ENCODE results near the gene ARAP3. TPM values are rescaled to one million over a fixed set of nuclear protein-coding genes. Genes with fewer than 3 reads are reported as not detected.

ARAP3 gene
- total RNA-seq, 2 donors from 2014 or later, result 1.3 to 3.2 TPM

DNA sequence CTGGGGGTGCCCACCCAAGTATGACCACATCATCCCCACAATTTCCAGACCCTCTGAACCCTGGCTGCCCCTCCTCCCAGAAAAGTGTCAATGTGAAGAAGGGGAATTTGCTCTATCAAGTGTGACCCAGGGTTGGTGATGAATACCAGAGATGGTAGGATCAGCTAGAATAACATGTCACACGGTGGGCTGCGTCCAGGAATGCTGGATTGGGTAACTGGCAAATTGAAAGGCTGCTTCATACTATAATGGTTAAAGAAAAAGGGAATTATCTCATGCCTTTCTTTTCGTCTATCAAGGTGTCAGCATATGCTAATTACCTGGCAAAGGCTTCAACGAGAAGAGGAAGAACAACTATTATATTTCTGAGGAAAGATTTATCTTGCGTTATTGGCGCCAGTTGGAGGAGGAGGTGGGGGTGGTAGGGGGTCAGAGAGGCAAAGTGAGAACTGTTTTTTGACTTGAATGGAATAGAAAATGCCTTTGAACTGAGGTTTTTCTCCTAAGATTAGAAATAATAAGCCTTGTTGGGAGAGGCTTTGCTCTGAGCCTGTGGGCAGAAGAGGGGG, 27.8 kb upstream of the ARAP3 start:
- Mint-ChIP-seq H3K27me3 (peaks cover 29% of the 10 kb centered on the region), H3K4me3 (no peak overlapping the region), H3K27ac (no peak overlapping the region), H3K36me3 (ENCODE audit: low read depth) (no peaks in the 10 kb centered on the region), H3K4me1 (peaks cover 3% of the 10 kb centered on the region)
- DNase-seq (no peak), ATAC-seq (no peak)
- no peaks in the 10 kb centered on the region for H3K9me3 ChIP-seq (ENCODE audit: control insufficient read depth, low read length, poor library complexity, severe bottlenecking)

DNA sequence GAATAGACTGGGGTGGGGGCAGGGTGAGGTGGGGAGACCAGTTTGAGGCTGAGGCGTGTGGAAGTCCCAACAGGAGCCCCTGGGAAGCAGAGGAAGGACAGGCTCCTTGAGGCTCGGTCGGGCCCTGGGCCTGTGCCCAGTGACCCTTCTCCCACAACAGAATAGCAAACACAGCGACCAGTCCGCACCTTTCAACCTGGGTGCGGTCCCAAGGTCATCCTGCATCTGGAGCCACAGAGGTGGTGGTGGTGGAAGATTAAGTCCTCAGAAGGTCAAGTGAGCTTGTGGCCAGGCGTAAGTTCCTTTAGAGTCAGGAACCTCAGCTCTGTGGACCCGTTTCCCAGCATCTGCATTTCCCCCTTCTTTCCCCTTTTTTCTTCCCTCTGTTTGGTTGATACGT, 26.0 kb upstream of the ARAP3 start:
- DNase-seq, result no peak
- Mint-ChIP-seq H3K4me3 (no peak overlapping the region), H3K4me1 (peaks cover 5% of the 10 kb centered on the region), H3K27me3 (peaks cover 25% of the 10 kb centered on the region), H3K27ac (no peak overlapping the region), H3K36me3 (ENCODE audit: low read depth) (no peaks in the 10 kb centered on the region)
- H3K9me3 ChIP-seq (ENCODE audit: control insufficient read depth, low read length, poor library complexity, severe bottlenecking), result no peaks in the 10 kb centered on the region
- no peak for ATAC-seq

DNA sequence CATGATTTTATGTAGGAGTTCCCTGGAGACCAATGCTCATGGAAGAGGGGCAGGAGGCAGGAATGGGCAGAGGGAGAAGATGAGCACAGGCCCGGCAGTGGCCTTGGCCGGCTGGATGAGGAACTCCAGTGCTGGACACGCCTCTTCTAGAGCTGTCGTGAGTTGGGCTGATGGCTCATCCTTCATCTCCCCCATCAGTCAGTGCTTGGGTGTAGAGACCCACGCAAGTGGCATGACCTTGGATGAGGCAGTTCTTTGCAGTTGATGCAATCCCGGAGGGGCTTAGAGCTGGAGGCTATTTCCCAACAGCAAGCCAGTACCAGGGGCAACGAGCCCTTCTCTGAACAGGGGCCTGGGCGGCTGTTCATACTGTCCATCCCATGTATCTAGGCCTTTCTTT, 25.5 kb upstream of the ARAP3 start:
- ATAC-seq (no peak), DNase-seq (no peak)
- H3K27me3 Mint-ChIP-seq, result peaks cover 25% of the 10 kb centered on the region
- H3K36me3 Mint-ChIP-seq (ENCODE audit: low read depth), result no peaks in the 10 kb centered on the region
- peaks cover 10% of the 10 kb centered on the region for H3K4me1 Mint-ChIP-seq
- H3K27ac Mint-ChIP-seq, result no peak overlapping the region
- no peaks in the 10 kb centered on the region for H3K9me3 ChIP-seq (ENCODE audit: control insufficient read depth, low read length, poor library complexity, severe bottlenecking)
- H3K4me3 Mint-ChIP-seq, result no peak overlapping the region

DNA sequence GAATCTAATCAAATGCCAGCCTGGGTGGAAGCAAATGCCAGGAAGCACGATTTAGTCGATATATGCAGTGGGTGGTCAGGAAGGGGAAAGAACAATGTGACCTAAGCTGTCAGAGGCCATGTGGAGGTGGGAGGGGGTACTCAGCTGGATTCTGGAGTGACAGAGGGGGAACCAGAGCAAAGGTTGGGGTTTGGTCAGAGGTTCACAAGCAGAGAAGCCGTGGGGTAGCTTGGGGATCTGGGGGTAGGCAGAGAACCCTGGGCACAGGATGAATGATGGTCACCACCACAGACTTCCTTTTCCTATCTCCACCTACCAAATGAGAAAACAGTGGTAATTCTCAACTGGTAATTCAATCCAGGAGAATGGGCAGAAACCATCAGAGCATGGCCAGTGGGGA, 24.1 kb upstream of the ARAP3 start:
- Mint-ChIP-seq H3K4me1 (peaks cover 20% of the 10 kb centered on the region), H3K4me3 (no peak overlapping the region), H3K27me3 (peaks cover 22% of the 10 kb centered on the region), H3K36me3 (ENCODE audit: low read depth) (no peaks in the 10 kb centered on the region), H3K27ac (no peak overlapping the region)
- ATAC-seq (no peak), DNase-seq (no peak)
- no peaks in the 10 kb centered on the region for H3K9me3 ChIP-seq (ENCODE audit: control insufficient read depth, low read length, poor library complexity, severe bottlenecking)

DNA sequence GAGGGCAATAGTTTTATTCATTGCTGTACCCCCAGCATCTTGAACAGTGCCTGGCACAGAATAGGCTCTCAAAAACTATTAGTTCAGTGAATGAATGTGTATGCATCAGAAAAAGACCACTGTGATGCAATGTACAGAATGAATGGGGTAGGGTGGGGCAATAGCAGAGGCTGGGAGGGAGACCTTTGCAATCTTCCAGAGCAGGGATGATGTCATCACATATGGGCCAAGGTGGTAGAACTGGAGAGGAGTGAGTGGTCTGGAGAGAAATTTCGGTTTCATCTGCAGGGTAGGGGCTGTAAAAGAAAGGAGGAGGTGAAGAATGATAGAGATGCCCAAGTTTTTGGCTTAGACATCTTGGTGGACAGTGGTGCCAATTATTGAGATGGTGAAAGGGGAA, 23.4 kb upstream of the ARAP3 start:
- H3K9me3 ChIP-seq (ENCODE audit: control insufficient read depth, low read length, poor library complexity, severe bottlenecking), result no peaks in the 10 kb centered on the region

DNA sequence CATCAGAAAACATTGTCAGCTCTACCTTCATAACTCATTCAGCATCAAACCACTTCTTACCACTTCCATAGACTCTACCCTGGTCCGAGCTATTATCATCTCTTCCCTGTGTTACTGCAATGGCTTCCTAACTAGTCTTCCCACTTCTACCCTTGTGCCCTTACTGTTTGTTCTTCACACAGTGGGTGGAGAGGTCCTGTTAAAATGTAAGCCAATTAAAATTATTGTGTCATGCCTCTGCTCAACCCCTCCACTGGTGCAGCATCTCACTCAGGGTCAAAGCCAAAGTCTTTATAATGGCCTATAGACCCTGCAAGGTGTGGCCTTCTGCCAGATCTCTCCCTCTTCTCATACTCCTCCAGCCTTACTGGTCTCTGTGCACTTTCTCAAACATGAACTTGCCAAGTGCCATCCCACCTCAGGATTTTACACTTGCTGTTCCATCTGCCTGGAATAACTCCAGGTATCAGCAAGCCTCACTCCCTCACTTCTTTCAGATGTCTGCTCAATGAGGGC, 22.8 kb upstream of the ARAP3 start:
- DNase-seq (no peak), ATAC-seq (no peak)
- Mint-ChIP-seq H3K27me3 (peaks cover 18% of the 10 kb centered on the region), H3K4me3 (no peak overlapping the region), H3K27ac (no peak overlapping the region), H3K4me1 (peaks cover 18% of the 10 kb centered on the region), H3K36me3 (ENCODE audit: low read depth) (no peaks in the 10 kb centered on the region)
- no peaks in the 10 kb centered on the region for H3K9me3 ChIP-seq (ENCODE audit: control insufficient read depth, low read length, poor library complexity, severe bottlenecking)

More for the DNA sequence above, 23.4 kb upstream of the ARAP3 start:
- peaks cover 17% of the 10 kb centered on the region for H3K27me3 Mint-ChIP-seq
- H3K36me3 Mint-ChIP-seq (ENCODE audit: low read depth), result no peaks in the 10 kb centered on the region
- peaks cover 18% of the 10 kb centered on the region for H3K4me1 Mint-ChIP-seq
- no peak for DNase-seq
- H3K4me3 Mint-ChIP-seq, result no peak overlapping the region
- ATAC-seq, result no peak
- H3K27ac Mint-ChIP-seq, result no peak overlapping the region

DNA sequence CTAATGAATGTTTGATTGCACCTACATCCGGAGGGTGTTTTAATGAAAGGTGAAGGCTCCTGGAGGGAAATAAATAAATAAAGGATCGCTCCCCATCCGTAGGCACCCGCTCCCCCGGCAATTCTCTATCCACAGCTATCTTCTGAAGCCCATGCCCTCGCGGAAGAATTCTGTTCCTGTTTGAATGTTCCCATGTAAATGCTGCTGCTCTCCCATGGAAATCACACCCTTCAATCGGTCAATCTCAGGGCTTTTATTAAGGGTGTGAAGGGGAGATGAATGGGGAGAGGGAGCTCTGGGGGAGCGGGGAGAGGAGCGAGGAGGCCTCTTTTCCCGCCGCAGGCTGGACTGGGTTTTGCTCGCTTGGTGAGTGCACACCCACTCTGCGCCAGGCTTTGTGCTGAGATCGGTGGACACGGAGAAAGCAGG, 21.1 kb upstream of the ARAP3 start:
- H3K4me3 Mint-ChIP-seq, result peak overlapping the region; percentile 92
- peaks cover 4% of the 10 kb centered on the region for H3K36me3 Mint-ChIP-seq (ENCODE audit: low read depth)
- DNase-seq, result no peak

DNA sequence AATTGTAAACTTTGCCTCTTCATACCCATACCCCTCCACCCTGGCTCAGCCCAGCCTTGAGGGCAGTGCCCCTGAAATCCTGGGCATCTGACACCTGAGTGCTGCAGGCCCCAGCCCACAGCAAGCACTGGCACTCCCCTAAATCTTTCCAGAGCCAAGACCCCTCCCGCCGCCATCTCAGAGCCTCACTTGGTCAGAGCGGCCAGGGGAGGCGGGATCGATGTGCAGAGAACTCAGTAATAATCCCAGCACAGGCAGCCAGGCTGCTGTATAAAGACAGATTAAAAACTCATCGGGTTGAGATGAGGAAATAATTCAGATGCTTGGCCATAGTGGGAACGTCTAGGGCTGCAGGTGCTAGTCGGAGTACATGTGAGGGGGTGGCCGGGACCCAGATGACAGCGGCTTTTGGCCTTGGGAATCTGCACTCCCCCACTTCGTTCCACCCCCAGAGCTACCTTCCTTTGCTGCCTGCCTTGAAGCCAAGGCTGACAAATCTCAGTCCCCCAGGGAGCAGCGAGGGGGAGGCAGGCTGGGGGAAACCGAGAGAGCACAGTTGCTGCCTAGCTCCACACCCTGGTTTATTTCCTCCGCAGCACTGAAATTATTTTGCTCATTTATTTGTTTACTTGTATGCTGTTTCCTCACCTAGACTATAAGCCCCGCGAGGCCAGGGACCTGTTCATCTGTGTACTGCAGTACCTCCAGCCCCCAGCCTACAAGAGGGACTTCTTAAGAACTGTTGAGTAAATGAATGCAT, 19.5 kb upstream of the ARAP3 start:
- no peaks in the 10 kb centered on the region for H3K9me3 ChIP-seq (ENCODE audit: control insufficient read depth, low read length, poor library complexity, severe bottlenecking)
- Mint-ChIP-seq H3K27ac (peak overlapping the region; percentile 83), H3K4me3 (peak overlapping the region; percentile 92), H3K36me3 (ENCODE audit: low read depth) (peaks cover 4% of the 10 kb centered on the region), H3K4me1 (peaks cover 19% of the 10 kb centered on the region), H3K27me3 (peaks cover 31% of the 10 kb centered on the region)
- DNase-seq (no peak), ATAC-seq (peak; percentile 36)

More for the DNA sequence above, 21.1 kb upstream of the ARAP3 start:
- ATAC-seq, result no peak
- Mint-ChIP-seq H3K4me1 (peaks cover 19% of the 10 kb centered on the region), H3K27me3 (peaks cover 20% of the 10 kb centered on the region), H3K27ac (peak overlapping the region; percentile 83)
- no peaks in the 10 kb centered on the region for H3K9me3 ChIP-seq (ENCODE audit: control insufficient read depth, low read length, poor library complexity, severe bottlenecking)

DNA sequence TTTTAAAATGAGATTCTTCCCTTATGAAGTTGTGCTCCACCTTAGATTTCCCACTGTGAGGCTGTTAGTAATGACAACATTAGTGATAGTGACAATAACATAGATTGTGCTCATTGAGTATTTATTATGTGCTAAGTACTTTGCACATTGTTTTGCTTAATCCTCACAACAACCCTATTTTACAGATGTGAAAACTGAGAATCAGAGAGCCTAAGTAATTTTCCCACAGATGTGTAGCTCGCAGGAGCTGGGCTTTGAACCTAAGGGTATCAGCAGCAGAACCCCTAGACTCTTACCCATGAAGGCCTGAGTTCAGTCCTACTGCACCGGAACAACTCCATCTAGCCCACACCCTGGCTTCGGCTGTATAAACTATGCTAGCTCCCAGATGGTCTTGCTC, 15.6 kb upstream of the ARAP3 start:
- H3K4me3 Mint-ChIP-seq, result no peak overlapping the region
- no peak overlapping the region for H3K27ac Mint-ChIP-seq
- H3K4me1 Mint-ChIP-seq, result peaks cover 25% of the 10 kb centered on the region
- ATAC-seq (no peak), DNase-seq (no peak)
- peaks cover 4% of the 10 kb centered on the region for H3K36me3 Mint-ChIP-seq (ENCODE audit: low read depth)
- H3K9me3 ChIP-seq (ENCODE audit: control insufficient read depth, low read length, poor library complexity, severe bottlenecking), result no peaks in the 10 kb centered on the region
- H3K27me3 Mint-ChIP-seq, result peaks cover 34% of the 10 kb centered on the region

DNA sequence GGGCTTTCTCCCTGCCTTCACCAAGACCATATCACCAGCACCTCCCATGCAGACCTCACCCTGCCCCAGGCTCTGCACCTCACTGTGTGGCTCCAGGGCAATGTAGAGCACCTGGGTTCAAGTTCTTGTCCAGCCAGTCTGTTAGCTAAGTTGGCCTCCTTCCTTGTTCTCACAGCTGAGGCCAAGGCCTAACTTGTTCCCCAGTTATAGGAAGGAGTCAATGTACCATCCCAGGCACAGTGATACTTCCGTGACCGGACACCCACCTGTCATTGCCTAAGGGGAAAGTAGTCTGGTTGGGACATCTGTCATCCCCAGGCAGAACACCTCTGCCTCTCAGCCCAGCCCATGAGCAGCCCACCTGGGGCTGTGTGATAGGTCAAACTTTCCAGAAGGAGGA, 14.4 kb upstream of the ARAP3 start:
- peaks cover 4% of the 10 kb centered on the region for H3K36me3 Mint-ChIP-seq (ENCODE audit: low read depth)
- ATAC-seq, result no peak
- no peak for DNase-seq
- H3K27me3 Mint-ChIP-seq, result peaks cover 34% of the 10 kb centered on the region
- H3K4me3 Mint-ChIP-seq, result no peak overlapping the region
- no peaks in the 10 kb centered on the region for H3K9me3 ChIP-seq (ENCODE audit: control insufficient read depth, low read length, poor library complexity, severe bottlenecking)
- peaks cover 26% of the 10 kb centered on the region for H3K4me1 Mint-ChIP-seq
- no peak overlapping the region for H3K27ac Mint-ChIP-seq

DNA sequence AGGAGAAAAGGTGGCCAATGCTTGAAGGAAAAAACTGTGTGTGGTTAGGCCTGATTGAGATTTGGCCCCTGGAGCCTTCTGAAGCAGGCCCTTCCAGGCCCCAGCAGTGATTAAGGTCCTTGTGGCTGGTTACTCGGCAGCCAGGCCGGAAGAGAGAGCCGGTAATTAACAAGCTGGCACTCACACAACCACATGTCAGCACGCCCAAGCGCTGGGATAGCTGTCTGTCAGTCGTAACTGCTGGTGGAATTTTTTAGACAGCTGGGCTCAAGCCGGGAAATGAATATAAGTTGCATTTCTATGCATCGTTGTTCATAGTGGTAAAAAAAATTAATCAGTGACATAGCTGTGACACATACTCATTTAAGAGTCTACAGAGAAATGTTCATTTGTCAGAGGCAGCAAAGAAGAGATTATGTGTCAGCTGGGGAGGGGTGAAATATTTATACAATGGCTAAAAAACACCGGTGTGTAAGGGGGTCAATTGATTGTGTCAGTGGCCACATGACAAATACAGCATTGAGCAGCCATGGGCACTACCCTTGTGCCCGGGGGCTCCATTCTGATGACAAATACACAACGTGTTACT, 13.7 kb upstream of the ARAP3 start:
- no peaks in the 10 kb centered on the region for H3K9me3 ChIP-seq (ENCODE audit: control insufficient read depth, low read length, poor library complexity, severe bottlenecking)
- no peak for DNase-seq
- Mint-ChIP-seq H3K27ac (no peak overlapping the region), H3K4me1 (peaks cover 25% of the 10 kb centered on the region), H3K36me3 (ENCODE audit: low read depth) (peaks cover 4% of the 10 kb centered on the region), H3K27me3 (peaks cover 34% of the 10 kb centered on the region), H3K4me3 (no peak overlapping the region)
- no peak for ATAC-seq

DNA sequence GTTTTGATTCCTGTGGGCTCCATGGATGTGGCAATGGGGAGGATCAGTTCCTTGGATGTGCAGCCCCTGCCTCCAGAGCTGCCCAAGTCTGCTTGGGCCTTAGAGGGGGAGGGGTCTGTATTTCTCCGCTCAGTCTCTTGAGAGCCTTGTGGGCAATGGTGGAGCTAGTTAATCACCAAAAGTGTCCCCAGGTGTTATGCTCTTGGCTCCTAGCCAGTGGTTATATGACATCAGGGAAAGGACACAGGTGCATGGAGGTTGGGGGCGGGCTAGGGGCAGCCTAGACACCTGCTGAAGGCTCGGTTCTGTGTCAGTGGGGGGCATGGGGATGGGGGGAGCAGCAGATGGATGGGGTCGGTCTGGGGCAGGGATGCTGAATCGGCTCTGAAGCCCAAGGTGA, 12.4 kb upstream of the ARAP3 start:
- Mint-ChIP-seq H3K27ac (peak overlapping the region; percentile 92), H3K27me3 (peaks cover 32% of the 10 kb centered on the region), H3K36me3 (ENCODE audit: low read depth) (peaks cover 2% of the 10 kb centered on the region), H3K4me3 (peak overlapping the region; percentile 59), H3K4me1 (peaks cover 25% of the 10 kb centered on the region)
- no peaks in the 10 kb centered on the region for H3K9me3 ChIP-seq (ENCODE audit: control insufficient read depth, low read length, poor library complexity, severe bottlenecking)
- ATAC-seq (no peak), DNase-seq (no peak)

DNA sequence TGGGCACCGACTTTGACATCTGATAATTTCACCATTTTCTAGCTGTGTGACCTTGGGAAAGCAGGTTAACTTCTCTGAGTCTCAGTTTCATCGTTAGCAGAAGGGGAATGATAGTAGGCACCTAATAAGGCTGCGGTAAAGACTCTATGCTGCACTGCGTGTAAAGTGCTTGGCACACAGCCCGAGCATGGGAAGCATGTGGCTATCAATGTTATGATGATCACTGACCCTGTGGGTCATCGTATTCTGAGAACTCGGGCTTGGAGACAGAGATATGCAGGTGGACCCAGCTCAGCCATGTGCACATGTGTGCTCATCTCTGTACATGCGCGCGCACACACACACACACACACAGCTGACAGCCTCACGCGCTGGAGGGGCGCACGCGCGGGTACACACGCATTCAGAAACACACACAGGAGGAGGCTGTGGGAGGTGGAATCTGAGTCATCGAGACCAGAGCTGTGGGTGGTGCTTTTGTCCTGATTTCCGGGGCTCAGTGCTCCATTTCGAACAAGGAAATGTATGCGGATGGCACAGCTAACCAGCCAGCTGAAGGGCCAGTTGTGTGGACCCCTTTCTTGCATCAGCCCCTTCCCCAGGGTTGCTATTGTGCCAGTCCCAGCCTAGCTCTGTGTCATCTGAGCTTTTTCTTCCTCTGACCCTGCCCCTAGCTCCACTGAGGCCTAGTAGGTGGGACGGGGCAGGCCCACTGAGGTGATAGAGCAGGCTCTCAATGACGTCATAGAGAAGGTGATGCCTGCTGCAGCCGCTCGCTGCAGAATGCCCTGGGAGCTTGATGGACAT, 11.1 kb upstream of the ARAP3 start:
- Mint-ChIP-seq H3K4me1 (peaks cover 23% of the 10 kb centered on the region), H3K27me3 (peaks cover 29% of the 10 kb centered on the region), H3K27ac (peak overlapping the region; percentile 92), H3K36me3 (ENCODE audit: low read depth) (no peaks in the 10 kb centered on the region), H3K4me3 (peak overlapping the region; percentile 89)
- no peaks in the 10 kb centered on the region for H3K9me3 ChIP-seq (ENCODE audit: control insufficient read depth, low read length, poor library complexity, severe bottlenecking)
- ATAC-seq (peak; percentile 88), DNase-seq (peak; percentile 44 to 68 (median 47))

Measured in T-helper 17 cell (primary cell).